ENCODE results near the gene OR10R2.

The OR10R2 gene

GRCh38 chr1:158527190-158527815 is 55.3 kb downstream of the OR10R2 start:
- no peak for DNase-seq (ENCODE audit: low read depth in 2 of 2)
